Activated CD8-positive, alpha-beta memory T cell treated with anti-CD3 and anti-CD28 coated beads for 36 hours (primary cell): ENCODE results near the gene PLCH1. TPM values are rescaled to one million over a fixed set of nuclear protein-coding genes. Genes with fewer than 3 reads are reported as not detected.

Experiments used
- CTCF ChIA-PET: fragments of 350-600 bp; sonication (Branson Sonifier 250); formaldehyde crosslinking; loops from one replicate; lab custom pipeline; 2021; ENCODE audit warnings: antibody characterized with exemption; lab: Charles Lee
- POLR2A ChIA-PET: fragments of 350-600 bp; sonication (Branson Sonifier 250); formaldehyde crosslinking; loops from one replicate; lab custom pipeline; 2021; ENCODE audit warnings: antibody characterized with exemption; lab: Charles Lee
- total RNA-seq, 2 experiments: library from RNA; stranded (reverse); gene quantifications; one replicate each; pipeline ENCODE4 v1.2.3, GENCODE V29; 2021

PLCH1 gene
- total RNA-seq, 2 experiments from 2014 or later: 0.08 to 0.10 TPM

- POLR2A ChIA-PET: no interaction called here
- CTCF ChIA-PET: no interaction called here
Measured at GRCh38 chr3:155512175-155512866, 232.6 kb downstream of the PLCH1 start.

- ChIA-PET POLR2A (no interaction called here), CTCF (no interaction called here)
Measured at GRCh38 chr3:155504682-155505081, 240.2 kb downstream of the PLCH1 start.

GRCh38 chr3:155502630-155503029 lies 242.2 kb downstream of the PLCH1 start:
- CTCF ChIA-PET: no interaction called here
- POLR2A ChIA-PET: no interaction called here

GRCh38 chr3:155500194-155500818 lies 244.6 kb downstream of the PLCH1 start:
- CTCF ChIA-PET: no interaction called here

GRCh38 chr3:155497930-155498647 lies 246.8 kb downstream of the PLCH1 start:
- ChIA-PET POLR2A (no interaction called here), CTCF (no interaction called here)

More at GRCh38 chr3:155500194-155500818, 244.6 kb downstream of the PLCH1 start:
- POLR2A ChIA-PET: no interaction called here

GRCh38 chr3:155496206-155496605 lies 248.7 kb downstream of the PLCH1 start:
- CTCF ChIA-PET: no interaction called here
- POLR2A ChIA-PET: no interaction called here

- ChIA-PET CTCF (no interaction called here), POLR2A (no interaction called here)
Measured at GRCh38 chr3:155495387-155495786, 249.5 kb downstream of the PLCH1 start.

GRCh38 chr3:155494332-155494731 lies 250.5 kb downstream of the PLCH1 start:
- ChIA-PET CTCF (no interaction called here), POLR2A (no interaction called here)

GRCh38 chr3:155492841-155493240 lies 252.0 kb downstream of the PLCH1 start:
- POLR2A ChIA-PET: no interaction called here
- CTCF ChIA-PET: interaction anchor here (0.6 kb wide), 1 partner anchor 330 kb away, joined by 5 read pairs; no protein-coding TSS in a partner anchor

- POLR2A ChIA-PET: no interaction called here
- CTCF ChIA-PET: no interaction called here
Measured at GRCh38 chr3:155491696-155492095, 253.2 kb downstream of the PLCH1 start.

- ChIA-PET CTCF (interaction anchor here (0.7 kb wide), 1 partner anchor 103 kb away, joined by 4 read pairs; no protein-coding TSS in a partner anchor), POLR2A (no interaction called here)
Measured at GRCh38 chr3:155488671-155489070, 256.2 kb downstream of the PLCH1 start.

GRCh38 chr3:155485897-155486296 lies 259.0 kb downstream of the PLCH1 start:
- CTCF ChIA-PET: no interaction called here
- POLR2A ChIA-PET: no interaction called here

GRCh38 chr3:155481591-155481990 lies 263.3 kb downstream of the PLCH1 start:
- CTCF ChIA-PET: no interaction called here
- POLR2A ChIA-PET: no interaction called here

- CTCF ChIA-PET: no interaction called here
- POLR2A ChIA-PET: no interaction called here
Measured at GRCh38 chr3:155481089-155481488, 263.8 kb downstream of the PLCH1 start.

- CTCF ChIA-PET: no interaction called here
- POLR2A ChIA-PET: no interaction called here
Measured at GRCh38 chr3:155465664-155466063, 279.2 kb downstream of the PLCH1 start.

GRCh38 chr3:155462672-155463071 lies 282.2 kb downstream of the PLCH1 start:
- CTCF ChIA-PET: no interaction called here
- POLR2A ChIA-PET: no interaction called here

- ChIA-PET POLR2A (interaction anchor here (0.6 kb wide), 1 partner anchor 106 kb away, joined by 3 read pairs; no protein-coding TSS in a partner anchor), CTCF (no interaction called here)
Measured at GRCh38 chr3:155457591-155457990, 287.3 kb downstream of the PLCH1 start.

GRCh38 chr3:155455765-155456164 lies 289.1 kb downstream of the PLCH1 start:
- CTCF ChIA-PET: no interaction called here
- POLR2A ChIA-PET: no interaction called here

- ChIA-PET CTCF (no interaction called here), POLR2A (no interaction called here)
Measured at GRCh38 chr3:155453512-155453911, 291.4 kb downstream of the PLCH1 start.

- POLR2A ChIA-PET: no interaction called here
Measured at GRCh38 chr3:155449613-155450267, 295.1 kb downstream of the PLCH1 start.

More at GRCh38 chr3:155449613-155450267, 295.1 kb downstream of the PLCH1 start:
- CTCF ChIA-PET: interaction anchor here (0.7 kb wide), 1 partner anchor 1060 kb away, joined by 3 read pairs; no protein-coding TSS in a partner anchor
